Measurements from ENCODE around the gene DYRK1A. TPM values are rescaled to one million over a fixed set of nuclear protein-coding genes. Genes with fewer than 3 reads are reported as not detected.
"Not testable (repeated sequence)": the region's sequence is repeated elsewhere in the genome, so short reads cannot be mapped to it uniquely, and the experiment has no call there.

The DYRK1A gene
- total RNA-seq, 4 donors from 2014 or later = 71.5 to 116 (median 90.9) TPM

DNA sequence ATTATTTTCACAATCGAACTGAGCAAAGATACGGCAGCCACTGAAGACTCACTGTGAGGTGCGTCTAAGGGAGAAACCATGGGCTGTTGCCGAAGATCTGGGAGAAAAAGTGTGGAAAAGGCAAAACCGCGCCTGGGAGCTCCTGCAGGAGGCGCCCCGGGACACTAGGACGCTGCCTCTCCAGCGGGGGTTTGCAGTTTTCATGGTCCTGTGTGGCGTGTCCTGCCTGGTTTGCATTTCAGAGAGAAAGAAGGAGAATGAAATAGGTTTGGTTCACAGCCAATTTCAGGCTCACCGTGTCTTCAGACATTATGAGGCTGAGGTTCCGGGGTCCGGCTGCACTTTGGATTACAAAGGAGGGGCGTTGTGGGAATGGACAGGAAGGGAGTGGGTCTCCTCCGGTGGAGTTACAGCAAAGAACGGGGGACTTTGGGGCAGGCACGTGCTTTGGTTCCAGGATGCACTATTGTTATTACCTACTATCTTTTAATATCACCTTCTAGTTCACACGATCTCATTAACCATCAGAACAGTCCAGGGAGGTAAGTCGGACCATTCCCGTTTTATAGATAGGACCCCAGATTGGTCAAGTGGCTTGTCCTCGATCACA lies 179.8 kb downstream of the DYRK1A start:
- Histone ChIP-seq H3K27me3 (no peaks in the 10 kb centered on the region), H3K4me3 (no peak overlapping the region), H3K27ac (peak overlapping the region in 1 of 4 donors; percentile 24), H3K9me3 (no peaks in the 10 kb centered on the region), H3K4me1 (peaks cover 0 to 20% (median 16%) of the 10 kb centered on the region in 4 donors), H3K36me3 (no peaks in the 10 kb centered on the region)
- 70% methylated on average over 22 of the region's 22 CpGs; no CpG with 5 or more reads in 1 of the 2 donors for WGBS, 2 donors (ENCODE audit: low coverage in 1 of 2)
- intact Hi-C loops (cut with DNase I; ENCODE audit: low total_unique reads) (no loop called here), in situ Hi-C loops (cut with MboI; ENCODE audit: low pct_ligation_motif_present in 1 of 4, low pct_unique_long_range_greater_than_20kb in 1 of 4, low sequenced_read_pairs in 3 of 4) (no loop called here)
- DNase-seq = no peak
- TF ChIP-seq CTCF (IDR thresholded peaks at IDR 0.05) (no peak), POLR2AphosphoS5 (IDR thresholded peaks at IDR 0.05) (no peak), EP300 (IDR thresholded peaks at IDR 0.05; ENCODE audit: low read depth) (no peak), POLR2A (IDR thresholded peaks at IDR 0.05) (no peak)

DNA sequence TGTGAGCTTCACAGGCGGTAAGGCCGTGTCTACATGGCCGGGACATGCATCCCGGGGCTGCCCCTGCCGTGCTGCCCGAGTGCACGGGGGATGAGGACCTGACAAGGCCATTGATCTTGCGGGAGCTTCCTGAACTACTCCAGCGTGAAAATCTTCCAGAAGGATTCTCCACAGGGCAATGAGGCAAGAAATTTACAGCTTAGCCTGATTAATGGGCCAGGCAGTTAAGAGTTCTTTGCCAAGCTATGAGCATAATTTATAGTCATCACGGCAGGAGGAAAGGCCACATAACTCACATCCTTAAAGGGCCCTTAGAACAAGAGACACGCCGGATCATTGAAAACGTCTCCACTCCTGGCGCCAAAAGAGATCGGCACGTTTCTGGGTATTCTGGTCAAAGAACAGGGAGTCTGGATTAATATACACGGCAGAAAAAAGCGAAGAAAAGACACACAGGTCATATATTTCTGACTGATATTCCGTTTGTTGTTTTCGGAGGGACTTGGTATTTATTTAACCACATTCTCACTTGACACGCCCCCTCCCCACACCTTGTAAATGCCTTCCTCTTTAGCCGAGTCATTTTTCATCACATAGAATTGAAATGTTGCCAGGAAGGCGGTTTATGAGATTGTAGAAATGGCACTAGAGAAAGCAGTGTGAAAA lies 180.5 kb downstream of the DYRK1A start:
- no peak for DNase-seq
- TF ChIP-seq POLR2AphosphoS5 (IDR thresholded peaks at IDR 0.05) (peak in 2 of 3 donors; percentile 49 to 57), POLR2A (IDR thresholded peaks at IDR 0.05) (no peak)
- intact Hi-C loops (cut with DNase I; ENCODE audit: low total_unique reads) = no loop called here
- peaks cover 0 to 25% (median 22%) of the 10 kb centered on the region in 4 donors for H3K4me1 ChIP-seq
- in situ Hi-C loops (cut with MboI; ENCODE audit: low pct_ligation_motif_present in 1 of 4, low pct_unique_long_range_greater_than_20kb in 1 of 4, low sequenced_read_pairs in 3 of 4) = no loop called here
- no peaks in the 10 kb centered on the region for H3K9me3 ChIP-seq
- no peak overlapping the region for H3K4me3 ChIP-seq
- WGBS, 2 donors (ENCODE audit: low coverage in 1 of 2) = 33 to 36% methylated on average over 17 to 23 of the region's 23 CpGs
- no peaks in the 10 kb centered on the region for H3K27me3 ChIP-seq
- H3K27ac ChIP-seq = peak overlapping the region in 1 of 4 donors; percentile 24
- no peaks in the 10 kb centered on the region for H3K36me3 ChIP-seq

- 29 to 50% methylated on average over 1 to 2 of the region's 2 CpGs for WGBS, 2 donors (ENCODE audit: low coverage in 1 of 2)
- intact Hi-C loops (cut with DNase I; ENCODE audit: low total_unique reads) = no loop called here
- in situ Hi-C loops (cut with MboI; ENCODE audit: low pct_ligation_motif_present in 1 of 4, low pct_unique_long_range_greater_than_20kb in 1 of 4, low sequenced_read_pairs in 3 of 4) = no loop called here
- H3K27ac ChIP-seq = peak overlapping the region in 1 of 4 donors; percentile 24
- DNase-seq = no peak
- H3K9me3 ChIP-seq = no peaks in the 10 kb centered on the region
- no peaks in the 10 kb centered on the region for H3K27me3 ChIP-seq
- H3K36me3 ChIP-seq = no peaks in the 10 kb centered on the region
- H3K4me1 ChIP-seq = peaks cover 0 to 25% (median 22%) of the 10 kb centered on the region in 4 donors
- TF ChIP-seq EP300 (IDR thresholded peaks at IDR 0.05; ENCODE audit: low read depth) = no peak
- TF ChIP-seq CTCF (IDR thresholded peaks at IDR 0.05) = no peak
- TF ChIP-seq POLR2A (IDR thresholded peaks at IDR 0.05) = no peak
- TF ChIP-seq POLR2AphosphoS5 (IDR thresholded peaks at IDR 0.05) = no peak
- no peak overlapping the region for H3K4me3 ChIP-seq
These were observed 181.1 kb downstream of the DYRK1A start for GRCh38 chr21:37547615-37548200.

- intact Hi-C loops (cut with DNase I; ENCODE audit: low total_unique reads) = no loop called here
- H3K27ac ChIP-seq = no peak overlapping the region
- H3K36me3 ChIP-seq = no peaks in the 10 kb centered on the region
- no peak overlapping the region for H3K4me3 ChIP-seq
- H3K9me3 ChIP-seq = no peaks in the 10 kb centered on the region
- 48 to 50% methylated on average over 1 to 2 of the region's 2 CpGs for WGBS, 2 donors (ENCODE audit: low coverage in 1 of 2)
- DNase-seq = no peak
- TF ChIP-seq EP300 (IDR thresholded peaks at IDR 0.05; ENCODE audit: low read depth) = no peak
- H3K27me3 ChIP-seq = no peaks in the 10 kb centered on the region
- H3K4me1 ChIP-seq = peaks cover 0 to 25% (median 22%) of the 10 kb centered on the region in 4 donors
- in situ Hi-C loops (cut with MboI; ENCODE audit: low pct_ligation_motif_present in 1 of 4, low pct_unique_long_range_greater_than_20kb in 1 of 4, low sequenced_read_pairs in 3 of 4) = no loop called here
These were observed 182.0 kb downstream of the DYRK1A start for GRCh38 chr21:37548521-37548981.

DNA sequence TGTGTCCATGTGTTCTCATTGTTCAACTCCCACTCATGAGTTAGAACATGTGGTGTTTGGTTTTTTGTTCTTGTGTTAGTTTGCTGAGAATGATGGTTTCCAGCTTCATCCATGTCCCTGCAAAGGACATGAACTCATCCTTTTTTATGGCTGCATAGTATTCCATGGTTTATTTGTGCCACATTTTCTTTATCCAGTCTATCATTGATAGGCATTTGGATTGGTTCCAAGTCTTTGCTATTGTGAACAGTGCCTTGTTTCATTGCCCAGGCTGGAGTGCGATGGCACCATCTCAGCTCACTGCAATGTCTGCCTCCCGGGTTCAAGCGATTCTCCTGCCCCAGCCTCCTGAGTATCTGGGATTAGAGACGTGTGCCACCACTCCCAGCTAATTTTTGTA lies 183.2 kb downstream of the DYRK1A start:
- H3K36me3 ChIP-seq; intact Hi-C loops (cut with DNase I; ENCODE audit: low total_unique reads): not testable (repeated sequence)
- WGBS, 2 donors (ENCODE audit: low coverage in 1 of 2) = 96% methylated on average over 4 of the region's 4 CpGs; no CpG with 5 or more reads in 1 of the 2 donors

More for the DNA sequence above, 183.2 kb downstream of the DYRK1A start:
- H3K9me3 ChIP-seq, H3K4me3 ChIP-seq, H3K27me3 ChIP-seq, DNase-seq, H3K27ac ChIP-seq: not testable (repeated sequence)
- in situ Hi-C loops (cut with MboI; ENCODE audit: low pct_ligation_motif_present in 1 of 4, low pct_unique_long_range_greater_than_20kb in 1 of 4, low sequenced_read_pairs in 3 of 4) = loop anchor here in 1 of 4 donors (25.0 kb wide), 1 partner anchor 562 kb away; no protein-coding TSS in a partner anchor
- H3K4me1 ChIP-seq = peaks cover 0 to 25% (median 22%) of the 10 kb centered on the region in 4 donors

All from transverse colon (tissue), 4 donors.